K562 (cell line): ENCODE data around the gene UBE2D2.

Experiments
- CREM ChIP-seq: IDR thresholded peaks from 2 replicates; pipeline ENCODE4 v1.6.1; 2014; ENCODE audit warnings: antibody characterized with exemption, low read depth
- FOXA3 ChIP-seq, 2 experiments: fragments of 450-650 bp in 1 of 2; sonication (generic) in 1 of 2; formaldehyde crosslinking; IDR thresholded peaks in 1 of 2; conservative IDR thresholded peaks in 1 of 2; 2 replicates each; pipeline versions ENCODE4 v1.4.0 to v1.8.0; 2020 to 2022; ENCODE audit warnings: mild to moderate bottlenecking in 2 of 2, missing genetic modification reagents in 1 of 2
- NR3C1 ChIP-seq: sonication (generic); formaldehyde crosslinking; IDR thresholded peaks from 2 replicates; pipeline ENCODE4 v1.8.1; 2022; ENCODE audit warnings: missing genetic modification reagents
- RBM17 ChIP-seq: fragments of 200-400 bp; formaldehyde crosslinking; IDR thresholded peaks from 2 replicates; pipeline ENCODE4 v1.6.1; 2017; ENCODE audit warnings: low read depth, mild to moderate bottlenecking, low read length, borderline replicate concordance
- SMARCC2 ChIP-seq: fragments of 450-650 bp; IDR thresholded peaks from 2 replicates; pipeline ENCODE4 v1.6.1; 2017; ENCODE audit warnings: antibody characterized with exemption, moderate library complexity, mild to moderate bottlenecking, low read depth
- SMC3 ChIP-seq: conservative IDR thresholded peaks from 2 replicates; pipeline ENCODE4 v1.6.1; 2011; ENCODE audit warnings: low read depth, low read length, improper control_type of control experiment; ENCODE audit not compliant: insufficient read depth
- ZFX ChIP-seq: sonication (generic); formaldehyde crosslinking; IDR thresholded peaks from 2 replicates; pipeline ENCODE4 v1.8.0; 2022; ENCODE audit warnings: mild to moderate bottlenecking, missing genetic modification reagents, moderate library complexity
- ZNF707 ChIP-seq: fragments of 250-450 bp; sonication (Bioruptor Pico); conservative IDR thresholded peaks from 2 replicates; pipeline ENCODE4 v1.8.0; 2022; ENCODE audit warnings: inconsistent platforms, mild to moderate bottlenecking, moderate library complexity
- TF ChIP-seq, protein P1 (sequence below): fragments of 450-650 bp; IDR thresholded peaks from 2 replicates; pipeline ENCODE4 v1.6.1; 2016; ENCODE audit warnings: antibody characterized with exemption

DNA sequence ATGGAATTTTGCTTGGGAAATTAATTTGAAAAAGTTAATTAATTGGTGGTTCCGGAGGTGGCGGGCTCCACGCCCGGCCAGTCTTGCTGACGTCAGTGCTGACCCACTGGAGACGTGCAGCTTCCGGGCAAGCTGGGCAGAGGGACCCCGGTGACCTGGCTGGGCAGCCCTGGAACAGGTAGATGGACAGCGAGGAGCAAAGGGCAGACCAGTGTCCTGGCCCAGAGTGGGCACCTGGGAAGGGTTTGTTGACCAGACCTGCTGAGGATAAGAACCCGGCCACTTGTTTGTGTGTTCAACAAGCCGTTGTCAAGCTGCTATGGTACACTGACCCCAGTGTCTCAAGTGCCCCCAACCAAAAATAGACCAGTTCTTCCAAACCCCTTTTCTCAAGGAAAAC lies 104.5 kb downstream of the UBE2D2 start:
- no peak for TF ChIP-seq SMARCC2
- TF ChIP-seq CREM: no peak
- TF ChIP-seq SMC3: no peak
- TF ChIP-seq, protein P1, sequence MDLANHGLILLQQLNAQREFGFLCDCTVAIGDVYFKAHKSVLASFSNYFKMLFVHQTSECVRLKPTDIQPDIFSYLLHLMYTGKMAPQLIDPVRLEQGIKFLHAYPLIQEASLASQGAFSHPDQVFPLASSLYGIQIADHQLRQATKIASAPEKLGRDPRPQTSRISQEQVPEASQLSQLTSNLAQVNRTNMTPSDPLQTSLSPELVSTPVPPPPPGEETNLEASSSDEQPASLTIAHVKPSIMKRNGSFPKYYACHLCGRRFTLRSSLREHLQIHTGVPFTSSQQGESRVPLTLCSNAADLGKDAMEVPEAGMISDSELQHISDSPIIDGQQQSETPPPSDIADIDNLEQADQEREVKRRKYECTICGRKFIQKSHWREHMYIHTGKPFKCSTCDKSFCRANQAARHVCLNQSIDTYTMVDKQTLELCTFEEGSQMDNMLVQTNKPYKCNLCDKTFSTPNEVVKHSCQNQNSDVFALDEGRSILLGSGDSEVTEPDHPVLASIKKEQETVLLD: no peak
- no peak for TF ChIP-seq ZFX (CRISPR knock-in tag)
- no peak for TF ChIP-seq RBM17
- TF ChIP-seq NR3C1 (CRISPR knock-in tag): no peak
- no peak for TF ChIP-seq ZNF707
- no peak for TF ChIP-seq FOXA3 (CRISPR knock-in tag; conservative IDR thresholded peaks at IDR 0.05 in 1 of 2, IDR thresholded peaks at IDR 0.05 in 1 of 2)
